Naive thymus-derived CD4-positive, alpha-beta T cell (primary cell): ENCODE measurements around the gene FAM131C. TPM values are rescaled to one million over a fixed set of nuclear protein-coding genes. Genes with fewer than 3 reads are reported as not detected.

ENCODE experiments used
- ATAC-seq: fragments of 150-1000 bp; cut with Tn5 transposase; 2 replicates; pipeline ENCODE4 v1.10.0; 2021; ENCODE audit warnings: mild to moderate bottlenecking, moderate library complexity
- CTCF ChIA-PET: fragments of 350-600 bp; sonication (Branson Sonifier 250); formaldehyde crosslinking; loops from one replicate; lab custom pipeline; 2021; ENCODE audit warnings: antibody characterized with exemption; lab: Charles Lee
- POLR2A ChIA-PET: fragments of 350-600 bp; sonication (Branson Sonifier 250); formaldehyde crosslinking; loops from one replicate; lab custom pipeline; 2021; ENCODE audit warnings: antibody characterized with exemption, inconsistent platforms; lab: Charles Lee
- DNase-seq, 9 donors: peaks; one replicate each; pipeline versions ENCODE4 v3.0.0 to v3.0.0-alpha.2; 2020 to 2022; ENCODE audit warnings: mixed read lengths in 1 of 9
- H3K27ac ChIP-seq: one replicate; pipeline ENCODE4 v1.7.0; 2013; ENCODE audit warnings: mild to moderate bottlenecking, low read depth, low read length, moderate library complexity
- H3K27me3 ChIP-seq, 2 donors: one replicate each; pipeline ENCODE4 v1.7.0; 2013; ENCODE audit warnings: low read length in 2 of 2, mild to moderate bottlenecking in 2 of 2, moderate library complexity in 2 of 2; ENCODE audit not compliant: control insufficient read depth in 2 of 2, insufficient read depth in 2 of 2
- H3K36me3 ChIP-seq, 3 experiments: 1 replicate in 2 of 3; 2 replicates in 1 of 3; pipeline ENCODE4 v1.7.0; 2013; ENCODE audit warnings: low read length in 3 of 3, mild to moderate bottlenecking in 3 of 3, moderate library complexity in 1 of 3; ENCODE audit not compliant: insufficient read depth in 3 of 3, control insufficient read depth in 2 of 3
- H3K4me1 ChIP-seq, 2 donors: one replicate each; pipeline ENCODE4 v1.7.0; 2013; ENCODE audit warnings: low read length in 2 of 2, mild to moderate bottlenecking in 2 of 2, moderate library complexity in 1 of 2; ENCODE audit not compliant: control insufficient read depth in 2 of 2, insufficient read depth in 2 of 2
- H3K4me3 ChIP-seq: 2 replicates; pipeline ENCODE4 v1.7.0; 2013; ENCODE audit warnings: mild to moderate bottlenecking, low read length
- H3K9me3 ChIP-seq, 3 experiments: 1 replicate in 2 of 3; 2 replicates in 1 of 3; pipeline ENCODE4 v1.7.0; 2013; ENCODE audit warnings: low read length in 3 of 3; ENCODE audit not compliant: control insufficient read depth in 2 of 3
- H3K27ac Mint-ChIP-seq, 9 donors: one replicate each; pipeline ENCODE4 v1.8.0; 2020 to 2022; ENCODE audit warnings: mixed read lengths in 9 of 9, mild to moderate bottlenecking in 8 of 9, moderate library complexity in 5 of 9, inconsistent platforms in 2 of 9
- H3K27me3 Mint-ChIP-seq, 5 donors: one replicate each; pipeline ENCODE4 v1.8.0; 2021 to 2022; ENCODE audit warnings: mixed read lengths in 5 of 5, mild to moderate bottlenecking in 1 of 5
- H3K36me3 Mint-ChIP-seq, 5 donors: one replicate each; pipeline ENCODE4 v1.8.0; 2020 to 2022; ENCODE audit warnings: mixed read lengths in 5 of 5, mild to moderate bottlenecking in 3 of 5, inconsistent platforms in 1 of 5
- H3K4me1 Mint-ChIP-seq, 7 donors: one replicate each; pipeline ENCODE4 v1.8.0; 2020 to 2022; ENCODE audit warnings: mixed read lengths in 7 of 7, mild to moderate bottlenecking in 3 of 7, inconsistent platforms in 1 of 7
- H3K4me3 Mint-ChIP-seq, 10 donors: one replicate each; pipeline ENCODE4 v1.8.0; 2020 to 2022; ENCODE audit warnings: mild to moderate bottlenecking in 10 of 10, mixed read lengths in 10 of 10, moderate library complexity in 6 of 10, inconsistent platforms in 2 of 10
- H3K9me3 Mint-ChIP-seq, 11 donors: one replicate each; pipeline ENCODE4 v1.8.0; 2020 to 2022; ENCODE audit warnings: mixed read lengths in 11 of 11, mild to moderate bottlenecking in 4 of 11, inconsistent platforms in 1 of 11, moderate library complexity in 1 of 11
- intact Hi-C, 2 donors: fragments of 100-400 bp; cut with micrococcal nuclease; formaldehyde crosslinking; loops; one replicate each; pipeline ENCODE4 v1.15.1; 2023
- polyA plus RNA-seq, 2 donors: library from polyadenylated mRNA; unstranded; fragments of 300-500 nt; fragmentation: Illumina TruSeq; gene quantifications; one replicate each; pipeline ENCODE4 v1.2.3, GENCODE V29; 2021
- total RNA-seq, 6 experiments: library from RNA in 5 of 6; stranded (reverse) in 5 of 6; gene quantifications; 1 replicate in 5 of 6; 2 replicates in 1 of 6; pipeline ENCODE4 v1.2.3 and lab custom pipeline; 2021 to 2026

Gene FAM131C, protein sequence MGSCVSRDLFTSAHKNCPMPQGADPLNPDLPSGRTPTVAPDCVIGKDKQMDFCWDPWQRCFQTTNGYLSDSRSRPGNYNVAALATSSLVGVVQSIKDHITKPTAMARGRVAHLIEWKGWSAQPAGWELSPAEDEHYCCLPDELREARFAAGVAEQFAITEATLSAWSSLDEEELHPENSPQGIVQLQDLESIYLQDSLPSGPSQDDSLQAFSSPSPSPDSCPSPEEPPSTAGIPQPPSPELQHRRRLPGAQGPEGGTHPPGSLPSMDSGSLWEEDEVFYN
- total RNA-seq (1 to 10 TPM in 1 of 5 experiments, not detected in 4; 1.3 TPM), polyA plus RNA-seq (not detected), total RNA-seq (lab: John Stamatoyannopoulos, UW) (not detected)

- H3K27ac ChIP-seq = no peak within 1 kb of the TSS
- Mint-ChIP-seq H3K4me1 (peaks cover 13 to 27% (median 15%) of the 10 kb centered on the region in 7 donors), H3K27ac (peak within 1 kb of the TSS in 2 of 9 donors; percentile 52 to 76), H3K4me3 (peak within 1 kb of the TSS; percentile 67 to 85 (median 81)), H3K36me3 (peaks cover 0 to 2% (median 0%) of the 10 kb centered on the region in 5 donors), H3K27me3 (peaks cover 5 to 40% (median 10%) of the 10 kb centered on the region in 5 donors), H3K9me3 (peaks cover 0 to 3% (median 0%) of the 10 kb centered on the region in 11 donors)
- ChIA-PET POLR2A (interaction anchor here (0.5 kb wide), 1 partner anchor 715 kb away, joined by 3 read pairs; no protein-coding TSS in a partner anchor), CTCF (interaction anchor here (0.9 to 13.1 kb wide), 3 partner anchors 64 to 289 kb away, joined by 3 to 240 read pairs (median 3); no protein-coding TSS in a partner anchor)
- intact Hi-C loops = loop anchor here in 1 of 2 donors (5.0 kb wide), 1 partner anchor 279 kb away; the partner anchor contains the start of gene FBXO42
- no peaks in the 10 kb centered on the region for H3K9me3 ChIP-seq
- peak; percentile 91 for ATAC-seq
- peaks cover 5 to 13% of the 10 kb centered on the region in 2 donors for H3K4me1 ChIP-seq
- DNase-seq = peak in 7 of 9 donors; percentile 18 to 71 (median 36)
- H3K36me3 ChIP-seq = no peaks in the 10 kb centered on the region
- H3K27me3 ChIP-seq = peaks cover 0 to 6% of the 10 kb centered on the region in 2 donors
- H3K4me3 ChIP-seq = peak within 1 kb of the TSS; percentile 41
These were observed at the start of gene FAM131C for GRCh38 chr1:16073490-16074119. Gene FAM131C, minus strand, starts transcription at chr1:16073651. Its CDS starts 209 bp downstream, at chr1:16073442.

GRCh38 chr1:16122916-16123315 lies 49.5 kb upstream of the FAM131C start:
- peak; percentile 72 for ATAC-seq

DNA sequence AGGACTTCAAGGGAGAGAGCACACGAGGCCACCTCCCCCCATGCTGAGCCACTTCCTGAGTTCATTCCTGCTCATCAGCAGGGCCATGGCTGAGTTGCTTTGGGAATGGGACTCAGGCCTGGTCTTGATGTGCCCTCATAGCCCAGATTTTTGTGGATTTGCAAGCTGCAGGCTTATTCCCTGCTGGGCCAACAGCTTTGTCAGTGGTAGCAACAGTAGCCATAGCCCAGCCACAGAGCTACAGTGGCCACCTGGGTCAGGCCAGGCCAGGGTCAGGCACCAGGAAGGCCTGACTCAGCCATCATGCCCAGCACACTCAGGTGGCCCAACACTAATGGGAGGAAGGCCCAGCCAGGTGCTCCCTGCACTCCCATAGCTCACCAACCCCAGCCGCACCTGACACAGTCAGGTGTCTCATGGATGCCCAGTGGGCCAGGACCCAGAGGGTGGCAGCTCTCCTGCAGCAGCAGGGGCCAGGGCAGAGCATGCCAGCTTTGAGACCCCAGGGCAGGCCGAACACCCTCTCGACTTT lies 49.0 kb upstream of the FAM131C start:
- no peak overlapping the region for H3K4me3 Mint-ChIP-seq
- ChIA-PET POLR2A (no interaction called here), CTCF (no interaction called here)
- ATAC-seq = no peak
- peak overlapping the region in 1 of 9 donors; percentile 54 for H3K27ac Mint-ChIP-seq
- Histone ChIP-seq H3K27ac (no peak overlapping the region), H3K9me3 (no peaks in the 10 kb centered on the region), H3K27me3 (no peaks in the 10 kb centered on the region), H3K4me1 (peaks cover 0 to 21% of the 10 kb centered on the region in 2 donors), H3K36me3 (no peaks in the 10 kb centered on the region), H3K4me3 (no peak overlapping the region)
- DNase-seq = no peak
- intact Hi-C loops = no loop called here
- no peaks in the 10 kb centered on the region for H3K36me3 Mint-ChIP-seq
- H3K9me3 Mint-ChIP-seq = no peaks in the 10 kb centered on the region
- H3K27me3 Mint-ChIP-seq = no peaks in the 10 kb centered on the region
- peaks cover 5 to 13% (median 10%) of the 10 kb centered on the region in 7 donors for H3K4me1 Mint-ChIP-seq

More at GRCh38 chr1:16122916-16123315, 49.5 kb upstream of the FAM131C start:
- no peak overlapping the region for H3K4me3 ChIP-seq
- H3K4me1 Mint-ChIP-seq = peaks cover 5 to 13% (median 10%) of the 10 kb centered on the region in 7 donors
- H3K4me3 Mint-ChIP-seq = peak overlapping the region in 1 of 10 donors; percentile 58
- no peaks in the 10 kb centered on the region for H3K36me3 ChIP-seq
- peaks cover 0 to 21% of the 10 kb centered on the region in 2 donors for H3K4me1 ChIP-seq
- ChIA-PET POLR2A (no interaction called here), CTCF (no interaction called here)
- peak in 1 of 9 donors; percentile 47 for DNase-seq
- no peak overlapping the region for H3K27ac ChIP-seq
- H3K27me3 ChIP-seq = no peaks in the 10 kb centered on the region
- no peaks in the 10 kb centered on the region for H3K9me3 Mint-ChIP-seq
- intact Hi-C loops = no loop called here
- H3K27me3 Mint-ChIP-seq = no peaks in the 10 kb centered on the region
- peak overlapping the region in 2 of 9 donors; percentile 43 to 54 for H3K27ac Mint-ChIP-seq
- no peaks in the 10 kb centered on the region for H3K36me3 Mint-ChIP-seq
- H3K9me3 ChIP-seq = no peaks in the 10 kb centered on the region

DNA sequence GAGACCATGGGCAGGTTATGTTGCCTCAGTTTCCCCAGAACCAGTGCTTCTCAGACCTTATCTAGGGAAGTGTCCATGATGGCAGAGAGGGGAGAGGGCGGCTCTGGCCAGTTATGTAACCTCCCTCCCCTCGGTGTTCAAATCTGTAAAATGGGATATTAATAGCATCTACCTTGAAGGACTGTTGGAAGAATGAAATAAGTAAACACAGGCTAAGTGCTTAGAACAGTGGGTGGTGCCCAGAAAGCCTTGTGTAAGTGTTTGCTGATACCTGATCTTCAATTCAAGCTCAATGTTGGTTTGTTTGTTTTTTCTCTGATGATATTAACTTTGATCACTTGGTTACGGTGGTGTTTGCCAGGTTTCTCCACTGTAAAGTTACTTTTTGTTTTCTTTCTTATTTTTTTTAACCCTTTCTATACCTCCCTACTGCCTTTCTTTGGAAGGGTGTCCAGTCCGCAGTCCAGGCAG lies 47.5 kb upstream of the FAM131C start:
- H3K27ac Mint-ChIP-seq = no peak overlapping the region
- Histone ChIP-seq H3K27ac (no peak overlapping the region), H3K27me3 (no peaks in the 10 kb centered on the region), H3K9me3 (no peaks in the 10 kb centered on the region), H3K36me3 (no peaks in the 10 kb centered on the region), H3K4me1 (peaks cover 0 to 21% of the 10 kb centered on the region in 2 donors), H3K4me3 (no peak overlapping the region)
- H3K36me3 Mint-ChIP-seq = no peaks in the 10 kb centered on the region
- no peaks in the 10 kb centered on the region for H3K9me3 Mint-ChIP-seq
- H3K4me3 Mint-ChIP-seq = no peak overlapping the region
- intact Hi-C loops = no loop called here
- ATAC-seq (no peak), DNase-seq (no peak)
- H3K27me3 Mint-ChIP-seq = no peaks in the 10 kb centered on the region
- ChIA-PET CTCF (interaction anchor here (0.6 kb wide), 1 partner anchor 172 kb away, joined by 3 read pairs; no protein-coding TSS in a partner anchor), POLR2A (no interaction called here)
- peaks cover 5 to 15% (median 8%) of the 10 kb centered on the region in 7 donors for H3K4me1 Mint-ChIP-seq

DNA sequence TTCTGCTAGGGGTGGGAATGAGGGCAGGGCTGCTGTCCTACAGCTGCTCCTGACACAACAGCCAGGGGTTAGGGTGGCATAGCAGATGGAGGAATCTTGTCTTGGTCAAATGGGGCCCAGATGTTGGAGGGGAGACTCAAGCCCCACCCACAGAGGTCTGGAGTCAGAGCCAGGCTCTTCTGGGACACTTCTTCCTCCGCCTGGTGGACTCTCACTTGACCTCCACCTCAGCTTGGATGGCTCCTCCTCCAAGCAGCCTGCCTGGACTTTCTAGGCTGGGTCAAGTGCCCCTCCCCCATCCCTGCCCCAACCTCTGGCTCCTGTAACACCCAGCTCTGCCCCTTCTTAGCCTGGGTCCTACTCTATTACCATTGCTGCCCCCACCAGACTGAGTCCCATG lies 47.0 kb upstream of the FAM131C start:
- intact Hi-C loops = no loop called here
- no peaks in the 10 kb centered on the region for H3K36me3 Mint-ChIP-seq

GRCh38 chr1:16119926-16120325 lies 46.5 kb upstream of the FAM131C start:
- H3K4me1 Mint-ChIP-seq = peaks cover 5 to 15% (median 7%) of the 10 kb centered on the region in 7 donors
- no peaks in the 10 kb centered on the region for H3K9me3 ChIP-seq
- ChIA-PET POLR2A (no interaction called here), CTCF (interaction anchor here (1.2 kb wide), 1 partner anchor 11 kb away, joined by 3 read pairs; no protein-coding TSS in a partner anchor)
- DNase-seq = no peak
- H3K36me3 Mint-ChIP-seq = no peaks in the 10 kb centered on the region
- intact Hi-C loops = no loop called here
- no peak for ATAC-seq
- no peak overlapping the region for H3K27ac Mint-ChIP-seq
- peaks cover 0 to 21% of the 10 kb centered on the region in 2 donors for H3K4me1 ChIP-seq
- H3K27ac ChIP-seq = no peak overlapping the region
- no peaks in the 10 kb centered on the region for H3K27me3 ChIP-seq
- H3K4me3 Mint-ChIP-seq = no peak overlapping the region
- H3K9me3 Mint-ChIP-seq = no peaks in the 10 kb centered on the region
- H3K36me3 ChIP-seq = no peaks in the 10 kb centered on the region
- no peak overlapping the region for H3K4me3 ChIP-seq
- H3K27me3 Mint-ChIP-seq = no peaks in the 10 kb centered on the region

More for the DNA sequence above, 47.0 kb upstream of the FAM131C start:
- H3K27ac ChIP-seq = no peak overlapping the region
- H3K27ac Mint-ChIP-seq = no peak overlapping the region
- H3K36me3 ChIP-seq = no peaks in the 10 kb centered on the region
- no peaks in the 10 kb centered on the region for H3K9me3 Mint-ChIP-seq
- ChIA-PET CTCF (interaction anchor here (1.2 kb wide), 1 partner anchor 11 kb away, joined by 3 read pairs; no protein-coding TSS in a partner anchor), POLR2A (no interaction called here)
- ATAC-seq = no peak
- H3K27me3 ChIP-seq = no peaks in the 10 kb centered on the region
- peaks cover 5 to 15% (median 7%) of the 10 kb centered on the region in 7 donors for H3K4me1 Mint-ChIP-seq
- no peak for DNase-seq
- no peak overlapping the region for H3K4me3 ChIP-seq
- peaks cover 0 to 21% of the 10 kb centered on the region in 2 donors for H3K4me1 ChIP-seq
- no peaks in the 10 kb centered on the region for H3K9me3 ChIP-seq
- no peak overlapping the region for H3K4me3 Mint-ChIP-seq
- no peaks in the 10 kb centered on the region for H3K27me3 Mint-ChIP-seq
